GM23248 (cell line): ENCODE results near the gene RANGAP1. TPM values are rescaled to one million over a fixed set of nuclear protein-coding genes. Genes with fewer than 3 reads are reported as not detected.

Experiments used
- DNase-seq: peaks from one replicate; pipeline ENCODE4 v3.0.0-alpha.2; 2015
- H2AFZ ChIP-seq: fragments of 200-600 bp; sonication (generic); 2 replicates; pipeline ENCODE4 v1.6.1; 2016; ENCODE audit warnings: antibody characterized with exemption
- H3F3A ChIP-seq: fragments of 200-600 bp; sonication (generic); 2 replicates; pipeline ENCODE4 v1.6.1; 2016; ENCODE audit warnings: mild to moderate bottlenecking, antibody characterized with exemption, mixed run types; ENCODE audit not compliant: insufficient read depth
- H3K27ac ChIP-seq: fragments of 200-600 bp; sonication (generic); 2 replicates; pipeline ENCODE4 v1.5.1; 2016; ENCODE audit warnings: mild to moderate bottlenecking
- H3K27me3 ChIP-seq: fragments of 200-600 bp; sonication (generic); replicated peaks from 2 replicates; pipeline ENCODE4 v1.6.1; 2016; ENCODE audit warnings: mild to moderate bottlenecking; ENCODE audit not compliant: insufficient read depth
- H3K36me3 ChIP-seq: fragments of 200-600 bp; sonication (generic); 2 replicates; pipeline ENCODE4 v1.6.1; 2016; ENCODE audit warnings: low read depth, mild to moderate bottlenecking
- H3K4me1 ChIP-seq: fragments of 200-600 bp; sonication (generic); 2 replicates; pipeline ENCODE4 v1.6.1; 2016; ENCODE audit warnings: mild to moderate bottlenecking; ENCODE audit not compliant: insufficient read depth
- H3K4me2 ChIP-seq: fragments of 200-600 bp; sonication (generic); one replicate; pipeline ENCODE4 v1.6.1; 2016; ENCODE audit warnings: mild to moderate bottlenecking; ENCODE audit not compliant: unreplicated experiment
- H3K4me3 ChIP-seq: fragments of 200-600 bp; sonication (generic); 2 replicates; pipeline ENCODE4 v1.5.1; 2016; ENCODE audit warnings: mild to moderate bottlenecking
- H3K79me2 ChIP-seq: fragments of 200-600 bp; sonication (generic); 2 replicates; pipeline ENCODE4 v1.6.1; 2016; ENCODE audit warnings: mild to moderate bottlenecking; ENCODE audit not compliant: insufficient read depth
- H3K9ac ChIP-seq: fragments of 200-600 bp; sonication (generic); 2 replicates; pipeline ENCODE4 v1.6.1; 2016; ENCODE audit warnings: mild to moderate bottlenecking
- H3K9me2 ChIP-seq: fragments of 200-600 bp; sonication (generic); 2 replicates; pipeline ENCODE4 v1.6.1; 2016; ENCODE audit warnings: mixed run types, mild to moderate bottlenecking, moderate library complexity; ENCODE audit not compliant: insufficient read depth
- H3K9me3 ChIP-seq: fragments of 200-600 bp; sonication (generic); one replicate; pipeline ENCODE4 v1.6.1; 2017; ENCODE audit warnings: low read depth
- H4K20me1 ChIP-seq: fragments of 200-600 bp; sonication (generic); 2 replicates; pipeline ENCODE4 v1.6.0; 2016; ENCODE audit not compliant: insufficient read depth
- EZH2 ChIP-seq: fragments of 200-600 bp; sonication (generic); IDR thresholded peaks from 2 replicates; pipeline ENCODE4 v1.6.1; 2018; ENCODE audit warnings: antibody characterized with exemption, mild to moderate bottlenecking; ENCODE audit not compliant: insufficient read depth, poor library complexity, severe bottlenecking
- EZH2phosphoT487 ChIP-seq: fragments of 200-600 bp; sonication (generic); IDR thresholded peaks from 2 replicates; pipeline ENCODE4 v1.6.1; 2018; ENCODE audit warnings: antibody characterized with exemption, moderate library complexity, mild to moderate bottlenecking, low read depth; ENCODE audit not compliant: insufficient read depth
- WGBS, 2 experiments: methylation state at CpG; one replicate each; pipeline ENCODE4 v1.1.6; 2015 to 2017; ENCODE audit warnings: low lambda C conversion rate in 2 of 2, low coverage in 1 of 2; ENCODE audit errors: missing lambda C conversion rate in 2 of 2; 5-methylcytosine and 5-hydroxymethylcytosine counted together
- in situ Hi-C: fragments of 300-500 bp; cut with MboI; formaldehyde crosslinking; loops from 2 replicates; pipeline ENCODE4 v1.15.0; 2020
- polyA plus RNA-seq: library from polyadenylated mRNA; unstranded; fragments of >200 nt; fragmentation: Nextera tagmentation; extraction: Ambion mirVana; gene quantifications from 2 replicates; pipeline ENCODE4 v1.2.1, GENCODE V29; 2016
- total RNA-seq: library from RNA; depleted of rRNA; stranded (reverse); fragments of >200 nt; shearing (Covaris generic); gene quantifications from 2 replicates; pipeline ENCODE4 v1.2.3, GENCODE V29; 2014

RANGAP1 gene
- total and polyA plus RNA-seq, 2 experiments from 2014 or later, result 52.3 to 73.5 TPM

DNA sequence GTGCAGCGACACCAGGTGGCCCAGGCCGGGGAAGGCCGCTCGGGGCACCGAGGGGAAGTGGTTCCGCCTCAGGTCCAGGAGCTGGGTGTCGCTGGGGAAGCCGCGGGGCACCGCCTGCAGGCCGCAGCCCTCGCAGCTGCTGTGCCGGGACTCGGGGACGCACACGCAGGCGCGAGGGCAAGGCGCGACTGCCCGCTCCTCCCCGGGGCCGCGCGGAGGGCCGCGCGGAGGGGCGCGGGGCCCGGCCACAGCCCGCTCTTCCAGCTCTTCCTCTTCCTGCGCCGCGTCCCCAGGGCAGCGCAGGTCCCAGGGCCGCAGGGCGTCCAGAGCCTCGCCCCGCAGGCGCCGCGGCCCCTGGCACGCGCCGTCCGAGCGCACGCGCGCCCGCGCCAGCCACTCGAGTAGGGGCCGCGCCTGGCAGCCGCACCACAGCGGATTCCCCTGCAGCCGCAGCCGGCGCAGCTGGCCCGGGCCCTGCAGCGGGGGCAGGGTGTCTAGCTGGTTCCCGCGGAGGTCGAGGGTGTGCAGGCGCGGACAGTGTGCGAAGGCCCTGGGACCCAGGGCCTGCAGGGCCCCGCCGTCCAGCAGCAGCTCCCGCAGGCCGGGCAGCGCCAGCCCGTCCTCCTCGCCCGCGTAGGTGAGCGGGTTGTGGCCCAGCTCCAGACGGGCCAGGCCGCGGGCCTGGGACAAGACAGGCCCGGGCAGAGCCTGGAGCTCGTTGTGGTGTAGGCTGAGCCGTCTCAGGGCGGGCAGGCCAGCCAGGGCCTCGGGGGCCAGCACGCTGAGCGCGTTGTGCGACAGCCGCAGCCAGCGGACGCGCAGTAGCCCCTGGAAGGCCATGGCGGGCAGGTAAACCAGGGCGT, 48.0 kb downstream of the RANGAP1 start:
- H3K27me3 ChIP-seq, result no peaks in the 10 kb centered on the region
- no peaks in the 10 kb centered on the region for H3K79me2 ChIP-seq
- peak overlapping the region; percentile 68 for H2AFZ ChIP-seq
- H3K9me3 ChIP-seq, result no peaks in the 10 kb centered on the region
- peak overlapping the region; percentile 53 for H3K4me2 ChIP-seq
- DNase-seq, result peak; percentile 59
- in situ Hi-C loops, result no loop called here
- H3K27ac ChIP-seq, result no peak overlapping the region
- H3K36me3 ChIP-seq, result no peaks in the 10 kb centered on the region
- H3K9ac ChIP-seq, result peak overlapping the region; percentile 51
- no peak for TF ChIP-seq EZH2
- no peak for TF ChIP-seq EZH2phosphoT487
- H3F3A ChIP-seq, result peaks cover 4% of the 10 kb centered on the region; the same call in 1 of the 2 replicates
- H4K20me1 ChIP-seq, result no peaks in the 10 kb centered on the region
- H3K4me3 ChIP-seq, result peak overlapping the region; percentile 60
- 18 to 19% methylated on average over 59 to 73 of the region's 97 CpGs for WGBS, 2 experiments
- H3K9me2 ChIP-seq, result no peaks in the 10 kb centered on the region
- H3K4me1 ChIP-seq, result no peaks in the 10 kb centered on the region

DNA sequence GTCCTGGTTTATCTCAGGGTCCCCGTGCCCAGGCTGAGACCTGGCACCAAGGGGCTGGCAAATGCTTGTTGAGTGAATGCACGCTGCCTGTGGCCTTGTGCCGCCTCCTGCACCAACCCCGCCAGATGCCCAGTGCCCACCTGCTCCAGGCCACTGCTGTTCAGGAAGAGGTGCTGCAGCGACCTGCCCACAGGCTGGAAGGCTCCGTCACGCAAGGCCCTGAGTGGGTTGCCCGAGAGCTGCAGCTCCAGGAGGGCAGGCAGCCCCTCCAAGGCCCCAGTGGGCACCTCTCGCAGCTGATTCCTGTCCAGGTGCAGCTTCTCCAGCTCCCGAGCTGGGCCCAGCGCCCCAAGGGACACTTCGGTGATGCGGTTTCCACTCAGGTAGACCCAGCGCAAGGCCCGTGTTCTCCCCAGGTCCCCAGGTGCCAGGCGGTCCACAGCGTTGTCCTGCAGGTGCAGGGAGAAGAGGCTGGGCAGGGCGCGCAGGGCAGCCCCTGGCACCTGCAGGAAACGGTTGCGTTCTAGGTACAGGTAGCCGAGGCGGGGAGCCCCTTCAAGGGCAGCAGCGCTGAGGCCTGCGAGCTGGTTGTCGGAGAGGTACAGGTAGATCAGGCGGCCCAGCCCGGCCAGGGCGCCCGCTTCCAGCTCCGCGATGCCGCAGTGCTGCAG, 48.8 kb downstream of the RANGAP1 start:
- H3K4me3 ChIP-seq, result peak overlapping the region; percentile 60
- 63 to 65% methylated on average over 32 to 33 of the region's 33 CpGs for WGBS, 2 experiments
- no peaks in the 10 kb centered on the region; the same call in 1 of the 2 replicates for H3F3A ChIP-seq
- in situ Hi-C loops, result no loop called here
- no peaks in the 10 kb centered on the region for H3K9me2 ChIP-seq
- H2AFZ ChIP-seq, result peak overlapping the region; percentile 68
- DNase-seq, result no peak
- TF ChIP-seq EZH2phosphoT487, result no peak
- no peak for TF ChIP-seq EZH2
- H3K9me3 ChIP-seq, result no peaks in the 10 kb centered on the region
- H3K36me3 ChIP-seq, result no peaks in the 10 kb centered on the region
- H3K4me2 ChIP-seq, result peak overlapping the region; percentile 53
- no peaks in the 10 kb centered on the region for H3K79me2 ChIP-seq
- H3K4me1 ChIP-seq, result no peaks in the 10 kb centered on the region
- H3K27me3 ChIP-seq, result no peaks in the 10 kb centered on the region
- no peaks in the 10 kb centered on the region for H4K20me1 ChIP-seq
- no peak overlapping the region for H3K27ac ChIP-seq
- peak overlapping the region; percentile 51; the same call in 1 of the 2 replicates for H3K9ac ChIP-seq

DNA sequence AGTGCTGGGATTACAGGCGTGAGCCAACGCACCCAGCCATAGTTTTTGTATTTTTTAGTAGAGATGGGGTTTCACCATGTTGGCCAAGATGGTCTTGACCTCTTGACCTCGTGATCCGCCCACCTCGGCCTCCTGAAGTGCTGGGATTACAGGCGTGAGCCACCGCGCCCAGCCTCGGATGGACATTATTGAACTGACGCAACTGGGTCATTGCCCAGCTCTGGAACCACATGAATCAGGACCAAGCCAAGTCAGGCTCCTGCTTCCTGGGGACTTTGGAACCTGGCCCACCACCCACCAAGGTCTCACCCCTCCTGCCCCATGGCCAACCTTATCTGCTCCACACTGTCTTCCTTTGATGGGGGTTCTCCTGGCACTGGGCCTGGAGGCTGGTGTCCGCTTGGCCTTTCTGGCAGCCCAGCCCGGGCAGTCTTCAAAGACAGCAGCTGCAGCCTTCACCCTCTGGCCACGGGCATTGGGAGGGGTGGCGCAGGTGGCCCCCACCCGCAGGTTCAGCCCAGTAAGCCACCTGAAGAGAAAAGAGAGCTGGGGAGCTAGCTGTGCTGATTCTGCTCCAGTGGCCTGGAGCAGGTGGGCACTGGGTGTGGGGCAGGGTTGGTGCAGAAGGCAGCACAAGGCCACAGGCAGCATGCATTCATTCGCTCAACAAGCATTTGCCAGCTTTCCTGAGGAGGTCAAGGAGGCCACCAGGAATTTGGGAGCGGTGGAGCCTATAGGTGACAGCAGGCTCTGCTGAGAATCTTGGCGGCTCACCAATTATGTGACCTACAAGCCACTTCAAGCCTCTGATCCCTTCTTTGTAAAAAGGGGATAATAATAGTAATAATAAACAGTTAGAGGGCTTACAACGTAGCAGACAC, 50.9 kb downstream of the RANGAP1 start:
- no peaks in the 10 kb centered on the region for H3K9me3 ChIP-seq
- H4K20me1 ChIP-seq, result no peaks in the 10 kb centered on the region
- no peak overlapping the region for H3K4me3 ChIP-seq
- no peaks in the 10 kb centered on the region for H3K9me2 ChIP-seq
- H3K4me1 ChIP-seq, result no peaks in the 10 kb centered on the region
- no peak overlapping the region for H2AFZ ChIP-seq
- no peak overlapping the region for H3K4me2 ChIP-seq
- H3K9ac ChIP-seq, result no peak overlapping the region
- no peaks in the 10 kb centered on the region for H3K79me2 ChIP-seq
- WGBS, 2 experiments, result 83 to 84% methylated on average over 19 of the region's 19 CpGs
- in situ Hi-C loops, result no loop called here
- no peaks in the 10 kb centered on the region; the same call in 1 of the 2 replicates for H3F3A ChIP-seq
- no peaks in the 10 kb centered on the region for H3K36me3 ChIP-seq
- no peaks in the 10 kb centered on the region for H3K27me3 ChIP-seq
- TF ChIP-seq EZH2phosphoT487, result no peak
- no peak for TF ChIP-seq EZH2
- no peak for DNase-seq
- no peak overlapping the region for H3K27ac ChIP-seq

DNA sequence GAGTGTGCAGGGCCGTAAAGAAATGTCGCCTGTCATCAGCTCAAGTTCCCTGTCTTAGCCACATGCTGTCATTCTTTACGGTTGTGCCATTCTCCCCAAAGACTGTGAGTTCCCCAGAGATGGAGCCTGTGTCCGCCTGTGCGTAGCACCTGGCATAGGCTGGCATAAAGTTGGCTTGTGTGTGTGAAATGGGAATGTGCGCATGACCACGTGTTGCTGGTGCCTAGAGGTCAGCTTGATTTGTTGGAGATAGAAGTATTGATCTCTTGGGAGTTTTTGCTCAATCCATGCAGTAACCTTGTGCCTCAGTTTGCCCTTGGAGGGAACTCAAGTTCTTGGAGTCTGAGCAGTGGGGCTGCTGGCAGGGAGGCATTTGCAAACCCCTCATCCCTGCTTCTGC, 54.6 kb downstream of the RANGAP1 start:
- Histone ChIP-seq H2AFZ (no peak overlapping the region), H3K4me3 (no peak overlapping the region), H3K79me2 (no peaks in the 10 kb centered on the region), H4K20me1 (no peaks in the 10 kb centered on the region), H3K36me3 (no peaks in the 10 kb centered on the region), H3K4me1 (no peaks in the 10 kb centered on the region), H3K27ac (no peak overlapping the region), H3K9ac (no peak overlapping the region), H3F3A (no peaks in the 10 kb centered on the region), H3K4me2 (no peak overlapping the region), H3K9me2 (no peaks in the 10 kb centered on the region), H3K9me3 (no peaks in the 10 kb centered on the region), H3K27me3 (no peaks in the 10 kb centered on the region)
- in situ Hi-C loops, result no loop called here
- TF ChIP-seq EZH2 (no peak), EZH2phosphoT487 (no peak)
- DNase-seq, result no peak
- WGBS, 2 experiments, result 69 to 72% methylated on average over 7 of the region's 7 CpGs
